RWPE2 (cell line): ENCODE results near the gene SLC5A11.

Source experiments
- ATAC-seq: fragments of 200-7000 bp; cut with Tn5 transposase; 3 replicates; pipeline ENCODE4 v1.9.1; 2021; ENCODE audit warnings: low read depth
- DNase-seq: peaks from one replicate; pipeline ENCODE4 v3.0.0-alpha.2; 2020; ENCODE audit warnings: low spot score
- H3K27ac ChIP-seq: fragments of 450-650 bp; 2 replicates; pipeline ENCODE4 v1.5.1; 2017; ENCODE audit warnings: mild to moderate bottlenecking; ENCODE audit not compliant: poor library complexity, severe bottlenecking
- H3K27me3 ChIP-seq: fragments of 250-450 bp; sonication (Bioruptor Pico); 2 replicates; pipeline ENCODE4 v1.5.1; 2021; ENCODE audit warnings: mild to moderate bottlenecking, moderate library complexity; ENCODE audit not compliant: insufficient read depth, poor library complexity, severe bottlenecking
- H3K36me3 ChIP-seq: fragments of 250-450 bp; sonication (Bioruptor Pico); 2 replicates; pipeline ENCODE4 v1.5.1; 2020; ENCODE audit warnings: low read depth, mild to moderate bottlenecking, moderate library complexity
- H3K4me1 ChIP-seq: fragments of 250-450 bp; sonication (Bioruptor Pico); 2 replicates; pipeline ENCODE4 v1.5.1; 2021; ENCODE audit warnings: mild to moderate bottlenecking, moderate library complexity; ENCODE audit not compliant: insufficient read depth, poor library complexity, severe bottlenecking
- H3K4me3 ChIP-seq: fragments of 250-450 bp; sonication (Bioruptor Pico); 2 replicates; pipeline ENCODE4 v1.5.1; 2021; ENCODE audit warnings: mild to moderate bottlenecking, moderate library complexity; ENCODE audit not compliant: severe bottlenecking
- H3K9me3 ChIP-seq: fragments of 250-450 bp; sonication (Bioruptor Pico); 2 replicates; pipeline ENCODE4 v1.5.1; 2021; ENCODE audit warnings: mild to moderate bottlenecking, moderate library complexity; ENCODE audit not compliant: severe bottlenecking
- TF ChIP-seq, protein P1 (sequence below): fragments of 450-650 bp; IDR thresholded peaks from one replicate; pipeline ENCODE4 v1.5.1; 2017; ENCODE audit warnings: mild to moderate bottlenecking, moderate library complexity; ENCODE audit not compliant: poor library complexity, severe bottlenecking

SLC5A11 gene

DNA sequence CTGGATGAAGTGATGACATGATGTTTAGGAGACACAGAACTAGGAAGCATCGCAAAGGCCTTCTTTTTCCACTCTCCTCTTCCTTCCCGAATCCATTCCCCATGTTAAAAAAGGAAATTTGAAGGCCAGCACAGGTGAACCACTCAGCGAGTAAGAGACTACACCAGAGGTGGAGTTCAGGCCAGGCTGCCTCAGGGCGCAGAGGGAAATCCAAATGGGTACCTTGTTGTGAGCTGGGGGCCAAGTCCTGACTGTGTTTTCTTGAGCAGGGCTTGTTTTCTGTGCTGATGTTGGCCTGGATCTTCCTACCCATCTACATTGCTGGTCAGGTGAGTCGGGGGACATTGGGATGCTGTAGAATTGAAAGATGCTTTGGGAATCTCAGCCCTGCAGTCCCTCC, 26.1 kb downstream of the SLC5A11 start:
- H3K4me1 ChIP-seq, result no peaks in the 10 kb centered on the region
- TF ChIP-seq, protein P1, sequence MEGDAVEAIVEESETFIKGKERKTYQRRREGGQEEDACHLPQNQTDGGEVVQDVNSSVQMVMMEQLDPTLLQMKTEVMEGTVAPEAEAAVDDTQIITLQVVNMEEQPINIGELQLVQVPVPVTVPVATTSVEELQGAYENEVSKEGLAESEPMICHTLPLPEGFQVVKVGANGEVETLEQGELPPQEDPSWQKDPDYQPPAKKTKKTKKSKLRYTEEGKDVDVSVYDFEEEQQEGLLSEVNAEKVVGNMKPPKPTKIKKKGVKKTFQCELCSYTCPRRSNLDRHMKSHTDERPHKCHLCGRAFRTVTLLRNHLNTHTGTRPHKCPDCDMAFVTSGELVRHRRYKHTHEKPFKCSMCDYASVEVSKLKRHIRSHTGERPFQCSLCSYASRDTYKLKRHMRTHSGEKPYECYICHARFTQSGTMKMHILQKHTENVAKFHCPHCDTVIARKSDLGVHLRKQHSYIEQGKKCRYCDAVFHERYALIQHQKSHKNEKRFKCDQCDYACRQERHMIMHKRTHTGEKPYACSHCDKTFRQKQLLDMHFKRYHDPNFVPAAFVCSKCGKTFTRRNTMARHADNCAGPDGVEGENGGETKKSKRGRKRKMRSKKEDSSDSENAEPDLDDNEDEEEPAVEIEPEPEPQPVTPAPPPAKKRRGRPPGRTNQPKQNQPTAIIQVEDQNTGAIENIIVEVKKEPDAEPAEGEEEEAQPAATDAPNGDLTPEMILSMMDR, result no peak

GRCh38 chr16:24873028-24873427, 27.3 kb downstream of the SLC5A11 start:
- TF ChIP-seq, protein P1, result no peak
- DNase-seq (no peak), ATAC-seq (no peak)
- no peaks in the 10 kb centered on the region for H3K4me1 ChIP-seq
- H3K9me3 ChIP-seq, result no peaks in the 10 kb centered on the region
- no peaks in the 10 kb centered on the region for H3K36me3 ChIP-seq
- no peak overlapping the region for H3K27ac ChIP-seq
- no peaks in the 10 kb centered on the region for H3K27me3 ChIP-seq
- H3K4me3 ChIP-seq, result no peak overlapping the region

More for the DNA sequence above, 26.1 kb downstream of the SLC5A11 start:
- H3K4me3 ChIP-seq, result no peak overlapping the region
- ATAC-seq, result no peak
- no peaks in the 10 kb centered on the region for H3K36me3 ChIP-seq
- no peak overlapping the region for H3K27ac ChIP-seq
- no peaks in the 10 kb centered on the region for H3K9me3 ChIP-seq
- no peaks in the 10 kb centered on the region for H3K27me3 ChIP-seq
- DNase-seq, result no peak

DNA sequence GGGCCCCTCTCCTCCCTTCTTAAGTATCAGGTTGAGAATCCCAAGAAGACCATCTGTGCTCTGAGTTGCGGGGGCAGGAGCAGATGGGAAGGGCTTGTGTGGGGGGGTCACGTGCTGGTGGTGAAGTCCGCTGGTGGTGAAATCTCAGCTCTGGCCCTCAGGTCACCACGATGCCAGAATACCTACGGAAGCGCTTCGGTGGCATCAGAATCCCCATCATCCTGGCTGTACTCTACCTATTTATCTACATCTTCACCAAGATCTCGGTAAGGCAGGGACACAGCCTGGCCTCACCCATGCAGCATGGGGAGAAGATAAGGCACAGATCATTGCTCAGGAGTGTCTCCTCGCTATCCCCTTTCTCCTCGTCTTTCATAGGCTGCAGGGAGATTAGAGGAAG, 29.7 kb downstream of the SLC5A11 start:
- no peaks in the 10 kb centered on the region for H3K36me3 ChIP-seq
- no peak overlapping the region for H3K4me3 ChIP-seq
- H3K27ac ChIP-seq, result no peak overlapping the region
- ATAC-seq (no peak), DNase-seq (no peak)
- no peaks in the 10 kb centered on the region for H3K4me1 ChIP-seq
- TF ChIP-seq, protein P1, result no peak
- no peaks in the 10 kb centered on the region for H3K27me3 ChIP-seq
- H3K9me3 ChIP-seq, result no peaks in the 10 kb centered on the region

GRCh38 chr16:24876231-24876630, 30.5 kb downstream of the SLC5A11 start:
- H3K4me3 ChIP-seq, result no peak overlapping the region
- no peak overlapping the region for H3K27ac ChIP-seq
- ATAC-seq, result no peak
- DNase-seq, result no peak
- no peaks in the 10 kb centered on the region for H3K9me3 ChIP-seq
- no peaks in the 10 kb centered on the region for H3K4me1 ChIP-seq
- no peaks in the 10 kb centered on the region for H3K36me3 ChIP-seq
- no peaks in the 10 kb centered on the region for H3K27me3 ChIP-seq
- TF ChIP-seq, protein P1, result no peak

- TF ChIP-seq, protein P1, result no peak
- Histone ChIP-seq H3K4me3 (no peak overlapping the region), H3K36me3 (no peaks in the 10 kb centered on the region), H3K27me3 (no peaks in the 10 kb centered on the region), H3K9me3 (no peaks in the 10 kb centered on the region), H3K4me1 (no peaks in the 10 kb centered on the region), H3K27ac (no peak overlapping the region)
- DNase-seq (no peak), ATAC-seq (no peak)
Measured at GRCh38 chr16:24879684-24880083, 33.9 kb downstream of the SLC5A11 start.
